Measurements from ENCODE around the gene PLCB1.
"Not testable (repeated sequence)": the region's sequence is repeated elsewhere in the genome, so short reads cannot be mapped to it uniquely, and the experiment has no call there.

PLCB1 gene

DNA sequence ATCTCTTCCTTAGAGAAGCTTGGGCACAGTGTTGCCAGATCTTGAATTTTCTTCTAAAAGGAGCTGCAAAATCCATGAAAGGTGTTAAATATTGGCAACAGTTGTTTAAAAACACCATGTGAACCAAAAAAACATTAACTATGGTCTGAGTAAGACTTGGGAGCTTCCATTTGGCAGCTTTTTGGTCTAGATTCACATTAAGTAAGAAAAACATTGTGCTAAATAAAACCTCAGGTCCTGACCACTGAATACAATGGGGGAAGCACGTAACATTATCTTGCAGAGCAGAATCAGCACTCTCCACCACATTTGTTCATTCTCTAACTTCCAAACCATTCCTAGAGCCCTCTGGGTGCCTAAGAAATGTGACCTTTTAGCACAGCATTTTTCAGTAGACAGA, 499.2 kb downstream of the PLCB1 start:
- Mint-ChIP-seq H3K4me1 (ENCODE audit: low read depth) (no peaks in the 10 kb centered on the region), H3K36me3 (ENCODE audit: low read depth) (no peaks in the 10 kb centered on the region), H3K27ac (no peak overlapping the region), H3K27me3 (no peaks in the 10 kb centered on the region), H3K9me3 (no peaks in the 10 kb centered on the region), H3K4me3 (no peak overlapping the region)
- intact Hi-C loops (cut with micrococcal nuclease), result no loop called here

DNA sequence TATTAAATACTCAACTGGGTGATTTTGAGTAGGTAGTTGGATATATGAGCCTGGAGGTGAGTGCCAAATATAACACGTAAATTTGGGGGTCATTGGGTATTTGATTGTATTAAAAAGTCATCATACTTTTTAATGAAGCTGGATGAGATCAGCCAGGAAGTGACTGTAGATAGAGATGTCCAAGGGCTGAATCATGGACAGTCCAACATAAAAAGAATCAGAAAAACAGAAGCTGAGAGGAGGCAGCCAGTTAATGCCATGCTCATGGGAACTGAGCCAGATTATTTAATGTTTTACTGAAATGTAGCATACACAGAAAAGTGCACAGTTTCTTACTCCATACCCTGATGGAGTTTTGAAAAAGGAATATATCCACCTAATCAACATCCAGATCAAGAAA, 501.3 kb downstream of the PLCB1 start:
- H3K27ac Mint-ChIP-seq, result no peak overlapping the region
- intact Hi-C loops (cut with micrococcal nuclease), result no loop called here
- H3K4me1 Mint-ChIP-seq (ENCODE audit: low read depth), result no peaks in the 10 kb centered on the region
- no peak overlapping the region for H3K4me3 Mint-ChIP-seq
- H3K27me3 Mint-ChIP-seq, result no peaks in the 10 kb centered on the region
- no peaks in the 10 kb centered on the region for H3K9me3 Mint-ChIP-seq
- H3K36me3 Mint-ChIP-seq (ENCODE audit: low read depth), result no peaks in the 10 kb centered on the region

DNA sequence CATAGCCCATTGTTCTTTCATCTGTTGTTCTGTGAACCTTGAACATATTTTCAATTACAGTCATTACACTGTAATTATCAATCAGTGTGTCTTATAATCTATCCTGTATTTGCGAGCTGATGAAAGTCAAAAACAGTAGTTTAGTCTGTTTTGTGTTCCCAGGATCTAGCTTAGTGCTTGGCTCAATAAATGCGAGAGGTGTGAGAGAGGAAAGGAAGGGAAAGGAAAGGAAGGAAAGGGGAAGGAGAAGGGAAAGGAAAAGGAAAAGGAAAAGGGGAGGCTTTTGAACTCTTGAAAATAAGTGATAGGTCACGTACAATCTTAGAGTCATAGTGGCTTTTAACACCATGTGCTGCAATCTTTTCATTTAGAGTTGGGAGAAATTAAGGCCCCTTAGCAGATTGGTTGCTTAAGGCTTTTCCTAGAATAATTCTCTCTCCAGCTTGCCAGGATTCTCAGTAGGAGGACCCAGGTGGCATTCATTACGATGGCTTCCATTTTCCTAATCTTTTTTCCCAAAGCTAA, 503.0 kb downstream of the PLCB1 start:
- intact Hi-C loops (cut with micrococcal nuclease), result no loop called here

DNA sequence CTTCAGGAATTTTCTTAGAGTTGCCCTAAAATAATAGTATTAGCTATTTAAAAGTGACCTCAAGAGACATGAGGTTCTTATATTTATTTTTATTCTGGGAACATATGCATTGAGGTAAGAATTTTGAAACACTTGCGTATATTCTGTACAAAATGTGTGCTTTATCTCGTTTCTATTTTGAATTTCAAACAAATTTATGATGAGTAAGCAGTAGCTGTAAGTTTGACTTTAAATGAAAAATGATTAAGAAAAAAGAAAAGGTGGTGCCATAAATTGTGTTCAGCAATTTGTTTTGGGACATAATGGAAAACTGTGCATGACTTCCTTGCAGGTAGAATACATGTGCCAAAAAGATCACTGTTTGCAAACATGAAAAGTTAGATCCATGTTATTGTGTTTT, 503.8 kb downstream of the PLCB1 start:
- intact Hi-C loops (cut with micrococcal nuclease), result no loop called here
- Mint-ChIP-seq H3K9me3 (no peaks in the 10 kb centered on the region), H3K4me3 (no peak overlapping the region), H3K27ac (no peak overlapping the region), H3K4me1 (ENCODE audit: low read depth) (no peaks in the 10 kb centered on the region), H3K36me3 (ENCODE audit: low read depth) (no peaks in the 10 kb centered on the region), H3K27me3 (no peaks in the 10 kb centered on the region)

More for the DNA sequence above, 503.0 kb downstream of the PLCB1 start:
- H3K27me3 Mint-ChIP-seq, result no peaks in the 10 kb centered on the region
- no peak overlapping the region for H3K27ac Mint-ChIP-seq
- H3K9me3 Mint-ChIP-seq, result no peaks in the 10 kb centered on the region
- H3K4me1 Mint-ChIP-seq (ENCODE audit: low read depth), result no peaks in the 10 kb centered on the region
- H3K4me3 Mint-ChIP-seq, result no peak overlapping the region
- no peaks in the 10 kb centered on the region for H3K36me3 Mint-ChIP-seq (ENCODE audit: low read depth)

DNA sequence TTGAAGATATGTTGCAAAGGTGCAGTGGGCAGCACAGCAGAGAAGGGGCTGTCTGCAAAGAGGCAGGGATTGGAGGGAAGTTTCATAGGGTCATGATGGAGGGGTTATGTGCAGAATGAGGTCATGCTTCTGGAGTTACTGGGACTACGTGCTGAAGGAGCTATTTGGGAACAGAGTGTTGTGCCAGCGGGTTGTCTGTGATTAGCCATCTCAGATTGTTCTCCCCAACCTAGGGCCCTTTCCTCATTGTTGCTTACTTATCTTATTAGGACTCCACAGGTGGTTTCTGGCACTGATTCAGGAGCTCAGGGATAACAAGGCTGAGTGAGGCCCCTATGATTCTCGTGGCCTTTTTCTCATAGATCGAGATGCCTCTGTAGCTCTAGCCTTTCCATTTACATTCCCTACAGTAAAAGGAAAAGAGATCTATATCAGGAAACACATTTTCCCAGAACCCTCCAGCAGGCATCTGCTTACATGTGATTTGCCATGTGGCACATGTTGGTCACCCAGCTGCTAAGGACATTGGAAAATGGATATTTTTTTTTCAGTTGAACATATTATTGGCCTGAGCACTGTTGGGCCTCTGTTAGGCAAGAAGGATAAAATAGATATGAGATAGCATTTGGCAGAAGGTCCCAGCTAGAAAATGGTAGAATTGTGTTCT, 507.2 kb downstream of the PLCB1 start:
- no peak overlapping the region for H3K4me3 Mint-ChIP-seq
- no peak overlapping the region for H3K27ac Mint-ChIP-seq
- H3K27me3 Mint-ChIP-seq, result no peaks in the 10 kb centered on the region
- H3K9me3 Mint-ChIP-seq, result peaks cover 10% of the 10 kb centered on the region
- intact Hi-C loops (cut with micrococcal nuclease), result no loop called here
- no peaks in the 10 kb centered on the region for H3K4me1 Mint-ChIP-seq (ENCODE audit: low read depth)
- no peaks in the 10 kb centered on the region for H3K36me3 Mint-ChIP-seq (ENCODE audit: low read depth)

DNA sequence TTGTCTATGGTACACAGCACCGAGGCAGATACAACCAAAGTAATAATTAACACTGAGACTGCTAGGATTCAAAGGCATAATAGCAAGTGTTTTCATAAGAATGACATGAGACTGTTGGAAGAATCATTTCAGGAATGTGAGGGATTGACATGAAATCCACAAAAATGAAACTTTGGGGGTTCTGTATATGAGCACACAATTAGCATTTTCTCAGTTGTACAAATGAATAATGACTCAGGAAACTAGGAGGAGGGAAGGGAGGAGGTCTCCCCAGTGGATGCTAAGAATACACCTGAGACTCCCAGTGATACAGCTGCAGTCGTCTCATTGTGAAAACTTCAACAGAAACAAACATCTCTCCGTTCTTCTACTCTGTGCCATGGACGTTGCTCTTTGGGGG, 508.4 kb downstream of the PLCB1 start:
- Mint-ChIP-seq H3K36me3 (ENCODE audit: low read depth) (no peaks in the 10 kb centered on the region), H3K27ac (no peak overlapping the region), H3K4me3 (no peak overlapping the region), H3K27me3 (no peaks in the 10 kb centered on the region), H3K9me3 (peaks cover 10% of the 10 kb centered on the region), H3K4me1 (ENCODE audit: low read depth) (no peaks in the 10 kb centered on the region)
- intact Hi-C loops (cut with micrococcal nuclease), result no loop called here

DNA sequence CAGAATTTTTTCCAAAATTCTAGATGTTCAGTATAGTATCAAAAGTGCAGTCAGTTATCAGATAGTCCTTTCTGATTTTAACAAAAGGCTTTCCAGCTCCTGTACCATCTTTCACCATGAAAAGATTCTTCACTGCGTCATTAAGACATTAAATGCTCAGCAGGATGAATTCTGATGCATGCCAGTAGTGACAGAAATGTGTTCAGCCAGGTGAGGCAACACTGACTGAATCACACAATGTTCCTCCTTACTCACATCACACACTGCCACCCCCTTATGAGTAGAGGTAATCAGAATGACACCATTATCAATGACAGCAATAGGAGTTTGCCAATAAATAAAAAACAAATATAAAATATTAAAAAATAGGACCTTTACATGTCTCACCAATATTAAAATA, 510.2 kb downstream of the PLCB1 start:
- no peak overlapping the region for H3K27ac Mint-ChIP-seq
- H3K36me3 Mint-ChIP-seq (ENCODE audit: low read depth), result no peaks in the 10 kb centered on the region
- intact Hi-C loops (cut with micrococcal nuclease), result no loop called here
- H3K9me3 Mint-ChIP-seq, result peaks cover 10% of the 10 kb centered on the region
- no peaks in the 10 kb centered on the region for H3K4me1 Mint-ChIP-seq (ENCODE audit: low read depth)
- H3K27me3 Mint-ChIP-seq, result no peaks in the 10 kb centered on the region
- H3K4me3 Mint-ChIP-seq, result no peak overlapping the region

DNA sequence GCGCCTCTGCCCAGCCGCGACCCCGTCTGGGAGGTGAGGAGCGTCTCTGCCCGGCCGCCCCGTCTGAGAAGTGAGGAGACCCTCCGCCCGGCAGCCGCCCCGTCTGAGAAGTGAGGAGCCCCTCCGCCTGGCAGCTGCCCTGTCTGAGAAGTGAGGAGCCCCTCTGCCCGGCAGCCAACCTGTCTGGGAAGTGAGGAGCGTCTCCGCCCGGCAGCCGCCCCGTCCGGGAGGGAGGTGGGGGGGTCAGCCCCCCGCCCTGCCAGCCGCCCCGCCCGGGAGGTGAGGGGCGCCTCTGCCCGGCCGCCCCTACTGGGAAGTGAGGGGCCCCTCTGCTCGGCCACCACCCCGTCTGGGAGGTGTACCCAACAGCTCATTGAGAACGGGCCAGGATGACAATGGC, 512.4 kb downstream of the PLCB1 start:
- H3K36me3 Mint-ChIP-seq (ENCODE audit: low read depth); H3K27ac Mint-ChIP-seq; H3K9me3 Mint-ChIP-seq; H3K4me1 Mint-ChIP-seq (ENCODE audit: low read depth); H3K4me3 Mint-ChIP-seq; H3K27me3 Mint-ChIP-seq; intact Hi-C loops (cut with micrococcal nuclease): not testable (repeated sequence)

DNA sequence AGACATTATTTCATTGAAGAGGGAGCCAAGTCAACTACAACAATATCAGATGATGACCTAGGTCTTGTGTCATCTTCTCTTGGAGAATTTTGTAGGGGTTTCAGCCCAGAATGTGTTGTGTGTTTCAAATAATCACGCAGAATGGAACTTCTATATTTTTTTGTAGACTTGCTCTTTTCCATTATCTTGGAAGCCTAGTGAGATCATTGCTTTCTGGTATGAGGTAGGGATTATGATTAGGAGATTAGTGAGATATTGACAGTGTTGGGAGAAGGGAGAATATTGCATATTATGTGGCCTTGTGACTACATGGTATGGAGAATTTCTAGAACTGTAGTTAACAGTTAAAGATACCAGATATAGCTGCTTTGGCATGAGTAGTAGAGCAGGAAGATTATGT, 513.3 kb downstream of the PLCB1 start:
- no peaks in the 10 kb centered on the region for H3K36me3 Mint-ChIP-seq (ENCODE audit: low read depth)
- H3K27ac Mint-ChIP-seq, result no peak overlapping the region
- no peaks in the 10 kb centered on the region for H3K27me3 Mint-ChIP-seq
- intact Hi-C loops (cut with micrococcal nuclease), result no loop called here
- peaks cover 10% of the 10 kb centered on the region for H3K9me3 Mint-ChIP-seq
- H3K4me1 Mint-ChIP-seq (ENCODE audit: low read depth), result peaks cover 9% of the 10 kb centered on the region
- H3K4me3 Mint-ChIP-seq, result no peak overlapping the region

DNA sequence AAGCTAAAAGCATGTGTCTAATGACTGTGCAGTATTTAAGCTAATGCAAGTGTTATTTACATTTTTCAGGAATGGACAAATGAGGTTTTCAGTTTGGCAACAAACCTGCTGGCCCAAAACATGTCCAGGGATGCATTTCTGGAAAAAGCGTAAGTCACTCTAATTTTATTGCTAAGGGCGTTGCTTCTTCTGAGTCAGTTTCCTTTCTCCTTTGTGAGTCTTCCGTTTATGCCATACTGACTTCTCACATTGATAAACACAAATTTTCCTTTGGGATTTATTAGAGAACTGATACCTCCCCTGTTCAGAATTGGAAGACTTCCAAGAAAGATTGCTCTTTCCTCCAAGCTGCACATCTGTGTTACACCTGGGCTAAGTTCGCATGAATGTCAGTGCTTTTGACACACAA, 514.0 kb downstream of the PLCB1 start:
- H3K27me3 Mint-ChIP-seq, result no peaks in the 10 kb centered on the region
- intact Hi-C loops (cut with micrococcal nuclease), result no loop called here
- H3K9me3 Mint-ChIP-seq, result peaks cover 10% of the 10 kb centered on the region
- H3K27ac Mint-ChIP-seq, result no peak overlapping the region
- H3K4me1 Mint-ChIP-seq (ENCODE audit: low read depth), result peaks cover 9% of the 10 kb centered on the region
- no peak overlapping the region for H3K4me3 Mint-ChIP-seq
- H3K36me3 Mint-ChIP-seq (ENCODE audit: low read depth), result no peaks in the 10 kb centered on the region

DNA sequence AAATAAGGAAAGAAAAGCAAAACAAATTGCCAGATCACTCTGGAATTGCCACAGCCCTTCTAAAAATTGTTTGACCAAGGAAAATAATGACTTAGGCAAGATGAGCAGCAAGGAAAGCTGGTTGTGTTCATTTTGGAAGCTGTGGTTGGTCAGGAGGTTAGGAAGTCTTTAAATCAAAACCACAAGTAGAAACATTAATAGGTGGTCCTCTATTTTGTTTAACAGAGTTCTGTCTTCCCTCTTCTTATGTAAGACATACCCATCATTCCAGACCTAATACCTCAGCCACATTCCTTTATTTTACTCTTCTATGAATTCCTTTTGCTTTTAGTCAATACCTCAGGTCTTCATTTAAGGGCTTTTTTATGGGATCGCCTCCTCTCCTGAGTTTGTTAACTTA, 514.6 kb downstream of the PLCB1 start:
- H3K27me3 Mint-ChIP-seq, result no peaks in the 10 kb centered on the region
- peaks cover 9% of the 10 kb centered on the region for H3K4me1 Mint-ChIP-seq (ENCODE audit: low read depth)
- intact Hi-C loops (cut with micrococcal nuclease), result no loop called here
- no peak overlapping the region for H3K27ac Mint-ChIP-seq
- H3K4me3 Mint-ChIP-seq, result no peak overlapping the region
- peaks cover 10% of the 10 kb centered on the region for H3K9me3 Mint-ChIP-seq
- H3K36me3 Mint-ChIP-seq (ENCODE audit: low read depth), result no peaks in the 10 kb centered on the region

DNA sequence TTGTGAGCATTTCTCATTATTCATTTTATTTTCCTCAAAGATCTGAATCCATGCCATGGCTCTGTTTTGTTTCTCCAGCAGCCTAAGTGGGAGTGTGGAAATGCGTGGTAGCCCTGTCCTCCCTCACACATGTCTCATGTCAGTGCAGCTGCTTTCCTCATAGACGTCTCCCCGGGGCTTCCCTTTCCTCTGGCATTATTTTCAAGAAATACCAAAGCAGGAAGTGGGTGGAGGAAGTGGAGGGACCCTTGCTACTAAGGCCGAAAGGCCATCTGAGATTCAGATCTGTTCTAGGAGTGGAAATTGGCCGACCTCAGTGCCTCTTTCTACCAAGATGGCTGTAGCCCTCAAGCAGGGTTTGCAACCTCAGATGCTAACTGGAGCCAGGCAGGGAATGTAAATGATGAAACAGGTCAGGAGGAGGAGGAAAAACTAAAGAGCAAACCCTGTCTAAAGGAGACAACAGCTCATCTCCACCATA, 515.9 kb downstream of the PLCB1 start:
- no peaks in the 10 kb centered on the region for H3K36me3 Mint-ChIP-seq (ENCODE audit: low read depth)
- no peaks in the 10 kb centered on the region for H3K27me3 Mint-ChIP-seq
- no peak overlapping the region for H3K27ac Mint-ChIP-seq
- H3K9me3 Mint-ChIP-seq, result peaks cover 8% of the 10 kb centered on the region
- H3K4me1 Mint-ChIP-seq (ENCODE audit: low read depth), result peaks cover 9% of the 10 kb centered on the region
- H3K4me3 Mint-ChIP-seq, result no peak overlapping the region
- intact Hi-C loops (cut with micrococcal nuclease), result no loop called here

DNA sequence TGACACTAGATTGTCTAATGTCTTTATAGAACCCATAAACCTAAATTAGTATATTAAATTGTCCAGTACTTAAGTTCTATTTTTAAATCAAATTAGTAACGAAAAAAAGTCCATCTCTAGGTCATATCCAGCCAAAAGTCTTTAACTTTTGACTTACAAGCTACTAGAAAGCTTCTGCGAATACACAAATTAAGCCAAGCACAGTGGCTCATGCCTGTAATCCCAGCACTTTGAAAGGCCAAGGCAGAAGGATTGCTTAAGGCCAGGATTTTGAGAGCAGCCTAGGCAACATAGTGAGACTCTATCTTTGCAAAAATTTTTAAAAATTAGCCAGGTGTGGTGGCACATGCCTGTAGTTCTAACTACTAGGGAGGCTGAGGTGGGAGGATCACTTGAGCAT, 516.4 kb downstream of the PLCB1 start:
- intact Hi-C loops (cut with micrococcal nuclease), result no loop called here
- no peaks in the 10 kb centered on the region for H3K27me3 Mint-ChIP-seq
- no peak overlapping the region for H3K4me3 Mint-ChIP-seq
- peaks cover 3% of the 10 kb centered on the region for H3K9me3 Mint-ChIP-seq
- H3K27ac Mint-ChIP-seq, result no peak overlapping the region
- no peaks in the 10 kb centered on the region for H3K36me3 Mint-ChIP-seq (ENCODE audit: low read depth)
- H3K4me1 Mint-ChIP-seq (ENCODE audit: low read depth), result peaks cover 9% of the 10 kb centered on the region

DNA sequence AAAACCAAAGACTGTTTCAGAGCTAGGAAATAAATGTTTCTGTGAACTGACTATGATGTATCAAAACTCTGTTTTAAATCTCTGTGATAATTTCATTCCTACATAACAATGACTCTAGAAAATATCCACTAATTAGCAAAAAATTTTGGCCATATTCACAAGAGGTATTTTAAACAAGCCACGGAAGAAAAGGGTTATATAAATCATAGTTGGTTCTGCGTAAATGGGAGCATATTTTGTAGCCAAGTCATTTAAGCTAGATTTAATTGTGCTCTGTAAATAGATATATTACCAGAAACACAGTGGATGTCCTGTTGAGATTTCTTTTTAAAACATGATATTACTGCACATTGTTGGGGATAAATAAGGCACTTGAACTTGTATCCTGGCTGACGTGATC, 520.3 kb downstream of the PLCB1 start:
- no peak overlapping the region for H3K4me3 Mint-ChIP-seq
- H3K4me1 Mint-ChIP-seq (ENCODE audit: low read depth), result peaks cover 8% of the 10 kb centered on the region
- no peaks in the 10 kb centered on the region for H3K27me3 Mint-ChIP-seq
- H3K36me3 Mint-ChIP-seq (ENCODE audit: low read depth), result no peaks in the 10 kb centered on the region
- no peaks in the 10 kb centered on the region for H3K9me3 Mint-ChIP-seq
- intact Hi-C loops (cut with micrococcal nuclease), result no loop called here
- H3K27ac Mint-ChIP-seq, result no peak overlapping the region

DNA sequence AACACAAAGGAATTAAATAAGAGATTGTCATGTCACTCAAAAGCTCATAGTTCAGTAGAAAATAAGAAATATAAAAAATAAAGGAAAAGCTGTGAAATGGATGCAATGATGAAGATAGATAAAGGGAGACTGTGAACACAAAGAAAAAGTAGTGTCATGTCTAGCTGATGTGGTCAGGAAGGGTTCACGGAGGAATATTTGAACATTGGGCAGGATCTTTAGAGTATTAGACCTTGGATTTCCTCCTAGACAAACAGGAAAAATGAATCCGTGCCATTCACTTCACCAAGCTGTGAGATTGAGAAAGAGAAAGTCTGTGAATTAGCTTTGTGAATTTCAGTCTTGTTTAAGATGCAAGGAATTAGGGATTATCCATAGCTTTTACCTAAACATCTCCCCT, 522.4 kb downstream of the PLCB1 start:
- Mint-ChIP-seq H3K27ac (no peak overlapping the region), H3K4me3 (no peak overlapping the region), H3K9me3 (no peaks in the 10 kb centered on the region), H3K27me3 (no peaks in the 10 kb centered on the region), H3K36me3 (ENCODE audit: low read depth) (no peaks in the 10 kb centered on the region), H3K4me1 (ENCODE audit: low read depth) (no peaks in the 10 kb centered on the region)
- intact Hi-C loops (cut with micrococcal nuclease), result no loop called here

Data from dendritic cell treated with granulocyte-macrophage colony-stimulating factor and Interleukin-4, amounts not matched to agents 40 ng/mL and 50 ng/mL, for 4 days (primary cell).